Cardiac muscle cell (in vitro differentiated cells and primary cell): Measurements from ENCODE around the gene ADIG. TPM values are rescaled to one million over a fixed set of nuclear protein-coding genes. Genes with fewer than 3 reads are reported as not detected.
A peak's percentile ranks its signal among the peaks of the same experiment; 100 is the strongest.

Experiments
- DNase-seq, 2 donors: peaks; one replicate each; pipeline versions ENCODE4 v3.0.0 to v3.0.0-alpha.2; 2010 to 2017; ENCODE audit warnings: low read depth in 1 of 2, low spot score in 1 of 2
- H3K27ac ChIP-seq: fragments of 200-600 bp; sonication (generic); 2 replicates; pipeline ENCODE4 v1.5.1; 2016
- H3K27me3 ChIP-seq: fragments of 200-600 bp; sonication (generic); 2 replicates; pipeline ENCODE4 v1.6.0; 2016; ENCODE audit warnings: control low read depth
- H3K36me3 ChIP-seq: fragments of 200-600 bp; sonication (generic); 2 replicates; pipeline ENCODE4 v1.5.1; 2016; ENCODE audit warnings: control low read depth
- H3K4me1 ChIP-seq: fragments of 200-600 bp; sonication (generic); 2 replicates; pipeline ENCODE4 v1.8.1; 2017; ENCODE audit warnings: low read depth, mild to moderate bottlenecking, mixed run types
- H3K4me3 ChIP-seq: fragments of 200-600 bp; sonication (generic); 2 replicates; pipeline ENCODE4 v1.5.1; 2016; ENCODE audit warnings: mild to moderate bottlenecking
- H3K9me3 ChIP-seq: fragments of 200-600 bp; sonication (generic); 2 replicates; pipeline ENCODE4 v1.5.1; 2017; ENCODE audit warnings: low read depth, mild to moderate bottlenecking, control low read depth
- polyA plus RNA-seq: library from polyadenylated mRNA; unstranded; fragments of >200 nt; fragmentation: Nextera tagmentation; extraction: Ambion mirVana; gene quantifications from 2 replicates; pipeline ENCODE4 v1.2.1, GENCODE V29; 2016
- total RNA-seq: library from RNA; depleted of rRNA; stranded (reverse); fragments of >200 nt; gene quantifications from 2 replicates; pipeline ENCODE4 v1.2.3, GENCODE V29; 2016
- TF ChIP-seq, protein P1 (sequence below): IDR thresholded peaks from 2 replicates; pipeline ENCODE4 v1.5.1; 2012; ENCODE audit warnings: low read depth, mild to moderate bottlenecking, low read length

ADIG gene
- total and polyA plus RNA-seq, 2 experiments from 2014 or later = not detected

DNA sequence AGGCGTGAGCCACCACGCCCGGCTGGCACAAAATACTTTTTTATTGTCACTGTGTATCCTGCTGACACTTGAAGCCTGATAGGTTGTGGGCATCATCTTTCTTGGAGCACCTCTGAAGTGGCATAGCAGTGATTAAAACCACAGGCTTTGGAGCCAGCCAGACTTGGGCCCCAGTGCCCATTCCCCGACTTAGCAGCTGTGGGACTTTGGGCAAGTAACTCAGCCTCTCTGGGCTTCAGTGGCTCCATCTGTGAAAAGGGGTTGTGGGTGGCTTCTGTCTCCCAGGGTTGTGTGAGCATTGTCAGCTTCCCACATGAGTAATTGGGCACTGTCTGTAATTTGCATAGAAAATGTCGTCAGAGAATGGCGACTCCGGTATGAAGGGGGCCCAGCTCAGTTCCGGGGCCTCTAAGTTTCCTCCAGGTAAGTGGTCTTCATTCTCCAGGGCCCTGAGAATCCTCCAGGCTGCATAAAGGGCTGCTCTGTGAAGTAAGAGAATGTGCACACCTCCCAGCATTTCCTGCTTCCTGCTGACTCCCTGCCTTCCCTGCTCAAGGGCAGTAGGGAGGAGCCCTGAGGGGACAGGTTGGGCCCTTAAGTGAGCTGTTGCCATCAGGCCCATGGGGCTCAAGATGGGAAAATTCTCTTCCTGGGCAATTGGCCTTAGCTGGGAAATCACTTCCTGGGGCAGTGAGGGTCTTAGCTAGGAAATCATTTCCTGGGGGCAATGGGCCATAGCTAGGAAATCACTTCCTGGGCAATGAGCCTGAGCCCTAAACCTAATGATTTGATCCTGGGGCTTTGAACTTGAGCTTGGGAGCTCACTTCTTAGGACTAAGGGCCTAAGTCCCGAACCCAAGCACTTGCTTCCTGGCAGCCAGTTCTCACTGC is 47.8 kb downstream of the ADIG start:
- Histone ChIP-seq H3K27me3 (no peaks in the 10 kb centered on the region), H3K4me1 (no peaks in the 10 kb centered on the region), H3K9me3 (no peaks in the 10 kb centered on the region), H3K36me3 (no peaks in the 10 kb centered on the region), H3K4me3 (no peak overlapping the region), H3K27ac (no peak overlapping the region)
- no peak for DNase-seq
- TF ChIP-seq, protein P1, sequence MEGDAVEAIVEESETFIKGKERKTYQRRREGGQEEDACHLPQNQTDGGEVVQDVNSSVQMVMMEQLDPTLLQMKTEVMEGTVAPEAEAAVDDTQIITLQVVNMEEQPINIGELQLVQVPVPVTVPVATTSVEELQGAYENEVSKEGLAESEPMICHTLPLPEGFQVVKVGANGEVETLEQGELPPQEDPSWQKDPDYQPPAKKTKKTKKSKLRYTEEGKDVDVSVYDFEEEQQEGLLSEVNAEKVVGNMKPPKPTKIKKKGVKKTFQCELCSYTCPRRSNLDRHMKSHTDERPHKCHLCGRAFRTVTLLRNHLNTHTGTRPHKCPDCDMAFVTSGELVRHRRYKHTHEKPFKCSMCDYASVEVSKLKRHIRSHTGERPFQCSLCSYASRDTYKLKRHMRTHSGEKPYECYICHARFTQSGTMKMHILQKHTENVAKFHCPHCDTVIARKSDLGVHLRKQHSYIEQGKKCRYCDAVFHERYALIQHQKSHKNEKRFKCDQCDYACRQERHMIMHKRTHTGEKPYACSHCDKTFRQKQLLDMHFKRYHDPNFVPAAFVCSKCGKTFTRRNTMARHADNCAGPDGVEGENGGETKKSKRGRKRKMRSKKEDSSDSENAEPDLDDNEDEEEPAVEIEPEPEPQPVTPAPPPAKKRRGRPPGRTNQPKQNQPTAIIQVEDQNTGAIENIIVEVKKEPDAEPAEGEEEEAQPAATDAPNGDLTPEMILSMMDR = no peak

DNA sequence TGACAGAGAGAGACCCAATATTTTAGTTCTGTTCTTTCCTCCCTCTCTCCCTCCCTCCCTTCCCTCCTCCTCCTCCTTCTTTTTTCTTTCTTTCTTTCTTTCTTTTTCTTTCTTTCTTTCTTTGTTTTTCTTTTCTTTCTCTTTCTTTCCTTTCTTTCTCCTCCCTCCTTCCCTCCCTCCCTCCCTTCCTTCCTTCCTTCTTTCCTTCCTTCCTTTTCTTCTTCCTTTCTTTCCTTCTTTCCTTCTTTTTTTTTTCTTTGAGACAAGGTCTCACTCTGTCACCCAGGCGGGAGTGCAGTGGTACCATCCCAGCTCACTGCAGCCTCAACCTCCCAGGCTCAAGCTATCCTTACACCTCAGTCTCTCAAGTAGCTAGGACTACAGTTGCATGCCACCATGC is 49.0 kb downstream of the ADIG start:
- H3K4me1 ChIP-seq = no peaks in the 10 kb centered on the region
- no peak for DNase-seq
- no peak overlapping the region for H3K4me3 ChIP-seq
- H3K27me3 ChIP-seq = no peaks in the 10 kb centered on the region
- no peaks in the 10 kb centered on the region for H3K36me3 ChIP-seq
- TF ChIP-seq, protein P1 = no peak
- H3K27ac ChIP-seq = no peak overlapping the region
- no peaks in the 10 kb centered on the region for H3K9me3 ChIP-seq

DNA sequence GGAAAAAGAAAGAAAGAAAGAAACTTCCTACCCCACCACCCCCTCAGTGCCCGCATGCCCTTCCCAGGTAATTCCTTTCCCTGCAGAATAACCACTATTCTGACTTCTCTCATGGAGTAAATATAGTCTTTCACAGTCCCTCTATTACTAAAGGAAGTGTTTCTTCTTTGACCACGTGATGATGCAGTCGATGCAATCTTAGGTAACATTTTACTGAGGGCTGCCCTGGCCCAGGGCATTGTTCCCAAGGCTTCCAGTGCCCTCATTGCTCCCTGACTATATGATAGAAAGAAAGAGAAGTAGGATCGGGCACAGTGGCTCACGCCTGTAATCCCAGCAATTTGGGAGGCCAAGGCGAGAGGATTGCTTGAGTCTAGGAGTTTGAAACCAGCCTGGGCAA is 49.7 kb downstream of the ADIG start:
- Histone ChIP-seq H3K9me3 (no peaks in the 10 kb centered on the region), H3K27me3 (no peaks in the 10 kb centered on the region), H3K27ac (no peak overlapping the region), H3K36me3 (no peaks in the 10 kb centered on the region), H3K4me1 (no peaks in the 10 kb centered on the region), H3K4me3 (no peak overlapping the region)
- TF ChIP-seq, protein P1 = no peak
- peak in 1 of 2 donors; percentile 18 for DNase-seq

DNA sequence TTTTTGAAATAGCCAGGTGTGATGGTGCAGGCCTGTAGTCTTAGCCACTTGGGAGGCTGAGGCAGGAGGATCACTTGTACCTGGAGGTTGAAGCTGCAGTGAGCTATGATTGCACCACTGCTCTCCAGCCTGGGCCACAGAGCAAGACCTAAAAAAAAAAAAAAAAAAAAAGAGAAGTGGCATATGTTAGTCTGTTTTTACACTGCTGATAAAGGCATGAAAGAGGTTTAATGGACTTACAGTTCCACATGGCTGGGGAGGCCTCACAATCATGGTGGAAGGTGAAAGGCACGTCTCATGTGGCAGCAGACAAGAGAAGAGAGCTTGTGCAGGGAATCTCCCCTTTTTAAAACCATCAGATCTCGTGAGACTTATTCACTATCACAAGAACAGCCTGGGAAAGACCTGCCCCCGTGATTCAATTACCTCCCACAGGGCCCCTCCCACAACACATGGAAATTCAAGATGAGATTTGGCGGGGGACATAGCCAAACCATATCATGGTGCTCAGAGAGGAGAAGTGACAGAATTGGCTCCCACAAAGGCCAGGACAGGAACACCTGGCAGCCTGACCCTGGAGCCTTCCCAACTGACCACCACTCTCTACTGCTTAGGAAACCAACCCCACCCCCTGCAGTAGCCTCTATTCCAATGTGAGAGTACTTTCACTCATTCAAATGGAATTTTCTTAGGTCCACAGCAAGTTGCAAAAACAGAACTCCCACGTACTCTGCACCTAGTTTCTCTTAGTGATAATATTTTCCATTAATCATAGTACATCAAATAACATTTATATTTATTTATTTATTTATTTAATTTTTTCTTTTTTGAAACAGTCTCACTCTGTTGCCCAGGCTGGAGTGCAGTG is 50.4 kb downstream of the ADIG start:
- TF ChIP-seq, protein P1 = no peak
- Histone ChIP-seq H3K27ac (no peak overlapping the region), H3K4me1 (no peaks in the 10 kb centered on the region), H3K36me3 (no peaks in the 10 kb centered on the region), H3K9me3 (no peaks in the 10 kb centered on the region), H3K4me3 (no peak overlapping the region), H3K27me3 (no peaks in the 10 kb centered on the region)
- DNase-seq = peak in 1 of 2 donors; percentile 41

DNA sequence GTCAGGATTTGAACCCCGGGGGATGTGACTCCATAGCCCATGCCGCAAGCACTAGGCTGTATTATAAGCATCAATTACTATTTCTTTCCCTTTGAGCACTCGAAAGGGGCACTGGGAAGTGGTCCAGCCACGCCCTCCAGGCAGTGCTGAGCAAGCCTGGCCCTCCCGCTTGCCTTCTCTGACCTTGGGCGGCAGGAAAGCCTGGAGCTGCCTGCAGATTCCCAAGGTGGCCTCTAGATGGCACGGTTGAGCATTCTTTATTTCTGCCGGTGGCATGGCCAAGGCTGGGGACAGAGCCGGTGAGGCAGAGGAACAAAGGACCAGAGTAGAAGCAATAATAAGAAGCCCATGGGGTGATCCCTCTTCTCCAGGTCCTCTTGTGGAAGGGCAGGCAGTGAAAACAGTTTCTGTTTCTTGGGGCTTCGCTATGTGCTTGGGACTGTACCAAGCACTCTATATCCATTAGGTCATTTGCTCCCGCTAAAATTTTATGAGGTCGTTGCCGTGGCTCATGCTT is 52.6 kb downstream of the ADIG start:
- Histone ChIP-seq H3K9me3 (no peaks in the 10 kb centered on the region), H3K36me3 (no peaks in the 10 kb centered on the region), H3K27me3 (no peaks in the 10 kb centered on the region), H3K4me3 (no peak overlapping the region), H3K4me1 (no peaks in the 10 kb centered on the region), H3K27ac (no peak overlapping the region)
- peak; percentile 51 to 67 for DNase-seq
- TF ChIP-seq, protein P1 = peak; percentile 93
